Neural progenitor cell (in vitro differentiated cells): ENCODE measurements around the gene KLHL25.

Source experiments
- EZH2phosphoT487 ChIP-seq: fragments of 200-600 bp; sonication (generic); IDR thresholded peaks from 2 replicates; pipeline ENCODE4 v1.6.1; 2017; ENCODE audit warnings: antibody characterized with exemption
- TF ChIP-seq, protein P1 (sequence below): fragments of 200-600 bp; sonication (generic); IDR thresholded peaks from 2 replicates; pipeline ENCODE4 v1.5.1; 2017; ENCODE audit warnings: antibody characterized with exemption, mild to moderate bottlenecking

DNA sequence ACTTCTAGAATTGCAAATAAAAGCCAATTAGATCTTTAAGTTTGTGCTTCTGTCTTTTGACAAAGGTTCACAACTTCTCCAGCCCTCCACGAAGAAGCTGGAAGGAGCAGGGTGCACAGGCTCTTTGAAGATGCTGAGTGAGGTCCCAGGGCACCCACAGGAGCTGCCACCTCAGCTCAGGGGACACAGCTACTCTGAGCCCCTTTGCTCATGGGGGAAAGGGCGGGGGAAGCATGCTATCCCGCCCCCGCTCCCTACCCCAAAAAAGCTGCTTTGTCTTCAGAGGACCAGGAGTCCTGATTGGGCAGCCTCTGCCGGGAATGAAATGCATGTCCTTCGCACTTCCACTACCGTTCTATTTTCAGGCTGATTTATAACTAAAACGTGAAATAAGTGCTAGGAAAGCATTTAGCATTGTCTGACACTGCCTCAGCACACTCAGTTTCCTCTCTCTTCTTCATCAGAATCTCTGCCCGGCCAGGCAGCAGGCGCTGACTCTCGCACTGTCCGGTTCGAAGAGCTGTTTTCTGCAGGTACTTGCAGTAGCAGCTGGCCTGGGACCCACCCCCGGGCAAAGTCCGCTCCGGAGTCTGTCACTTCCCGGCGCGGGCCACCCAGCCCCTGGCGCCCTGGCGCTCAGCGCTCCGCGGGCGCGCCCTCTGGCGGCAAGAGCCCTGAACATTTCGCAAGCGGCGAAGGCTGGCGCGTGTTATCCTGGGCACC, 45.5 kb upstream of the KLHL25 start:
- TF ChIP-seq, protein P1, sequence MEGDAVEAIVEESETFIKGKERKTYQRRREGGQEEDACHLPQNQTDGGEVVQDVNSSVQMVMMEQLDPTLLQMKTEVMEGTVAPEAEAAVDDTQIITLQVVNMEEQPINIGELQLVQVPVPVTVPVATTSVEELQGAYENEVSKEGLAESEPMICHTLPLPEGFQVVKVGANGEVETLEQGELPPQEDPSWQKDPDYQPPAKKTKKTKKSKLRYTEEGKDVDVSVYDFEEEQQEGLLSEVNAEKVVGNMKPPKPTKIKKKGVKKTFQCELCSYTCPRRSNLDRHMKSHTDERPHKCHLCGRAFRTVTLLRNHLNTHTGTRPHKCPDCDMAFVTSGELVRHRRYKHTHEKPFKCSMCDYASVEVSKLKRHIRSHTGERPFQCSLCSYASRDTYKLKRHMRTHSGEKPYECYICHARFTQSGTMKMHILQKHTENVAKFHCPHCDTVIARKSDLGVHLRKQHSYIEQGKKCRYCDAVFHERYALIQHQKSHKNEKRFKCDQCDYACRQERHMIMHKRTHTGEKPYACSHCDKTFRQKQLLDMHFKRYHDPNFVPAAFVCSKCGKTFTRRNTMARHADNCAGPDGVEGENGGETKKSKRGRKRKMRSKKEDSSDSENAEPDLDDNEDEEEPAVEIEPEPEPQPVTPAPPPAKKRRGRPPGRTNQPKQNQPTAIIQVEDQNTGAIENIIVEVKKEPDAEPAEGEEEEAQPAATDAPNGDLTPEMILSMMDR = peak; percentile 91
- TF ChIP-seq EZH2phosphoT487 = no peak
